ENCODE results near the gene DLGAP1.

DNA sequence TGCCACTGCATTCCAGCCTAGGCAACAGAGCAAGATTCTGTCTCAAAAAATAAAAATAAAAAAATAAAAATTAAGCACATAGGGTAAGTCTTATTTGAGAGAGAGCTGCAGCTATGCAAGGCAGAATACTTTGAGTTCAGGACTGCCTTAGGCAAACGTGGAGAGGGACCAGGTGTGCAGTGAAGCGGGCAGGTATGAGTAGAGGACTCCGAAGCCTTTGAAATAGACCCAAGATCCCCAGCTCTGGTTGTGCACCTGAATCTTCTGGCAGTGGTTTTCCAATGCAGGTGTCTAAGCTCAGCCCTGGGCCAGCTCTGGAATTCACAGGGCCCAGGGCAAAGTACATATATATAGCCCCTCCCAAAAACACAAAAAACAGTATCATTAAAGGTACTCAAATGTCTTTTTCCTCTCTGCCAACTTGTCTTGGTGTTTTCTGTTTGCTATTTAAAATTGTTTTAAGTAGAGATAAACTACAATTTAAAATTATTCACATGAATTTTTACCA lies 983.9 kb downstream of the DLGAP1 start:
- TF ChIP-seq, protein P1, sequence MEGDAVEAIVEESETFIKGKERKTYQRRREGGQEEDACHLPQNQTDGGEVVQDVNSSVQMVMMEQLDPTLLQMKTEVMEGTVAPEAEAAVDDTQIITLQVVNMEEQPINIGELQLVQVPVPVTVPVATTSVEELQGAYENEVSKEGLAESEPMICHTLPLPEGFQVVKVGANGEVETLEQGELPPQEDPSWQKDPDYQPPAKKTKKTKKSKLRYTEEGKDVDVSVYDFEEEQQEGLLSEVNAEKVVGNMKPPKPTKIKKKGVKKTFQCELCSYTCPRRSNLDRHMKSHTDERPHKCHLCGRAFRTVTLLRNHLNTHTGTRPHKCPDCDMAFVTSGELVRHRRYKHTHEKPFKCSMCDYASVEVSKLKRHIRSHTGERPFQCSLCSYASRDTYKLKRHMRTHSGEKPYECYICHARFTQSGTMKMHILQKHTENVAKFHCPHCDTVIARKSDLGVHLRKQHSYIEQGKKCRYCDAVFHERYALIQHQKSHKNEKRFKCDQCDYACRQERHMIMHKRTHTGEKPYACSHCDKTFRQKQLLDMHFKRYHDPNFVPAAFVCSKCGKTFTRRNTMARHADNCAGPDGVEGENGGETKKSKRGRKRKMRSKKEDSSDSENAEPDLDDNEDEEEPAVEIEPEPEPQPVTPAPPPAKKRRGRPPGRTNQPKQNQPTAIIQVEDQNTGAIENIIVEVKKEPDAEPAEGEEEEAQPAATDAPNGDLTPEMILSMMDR (IDR thresholded peaks at IDR 0.05; ENCODE audit: poor library complexity, severe bottlenecking), result no peak
- no peak for TF ChIP-seq POLR2AphosphoS5 (IDR thresholded peaks at IDR 0.05)
- TF ChIP-seq EZH2 (IDR thresholded peaks at IDR 0.05; ENCODE audit: borderline replicate concordance, insufficient read depth, low read length, poor library complexity, severe bottlenecking), result no peak
- no peak for TF ChIP-seq MXI1 (conservative IDR thresholded peaks at IDR 0.05; ENCODE audit: poor library complexity, severe bottlenecking)
- TF ChIP-seq SMC3 (conservative IDR thresholded peaks at IDR 0.05; ENCODE audit: poor library complexity), result no peak
- no peak for TF ChIP-seq EP300 (conservative IDR thresholded peaks at IDR 0.05; ENCODE audit: poor library complexity, severe bottlenecking)
- TF ChIP-seq, protein P2, sequence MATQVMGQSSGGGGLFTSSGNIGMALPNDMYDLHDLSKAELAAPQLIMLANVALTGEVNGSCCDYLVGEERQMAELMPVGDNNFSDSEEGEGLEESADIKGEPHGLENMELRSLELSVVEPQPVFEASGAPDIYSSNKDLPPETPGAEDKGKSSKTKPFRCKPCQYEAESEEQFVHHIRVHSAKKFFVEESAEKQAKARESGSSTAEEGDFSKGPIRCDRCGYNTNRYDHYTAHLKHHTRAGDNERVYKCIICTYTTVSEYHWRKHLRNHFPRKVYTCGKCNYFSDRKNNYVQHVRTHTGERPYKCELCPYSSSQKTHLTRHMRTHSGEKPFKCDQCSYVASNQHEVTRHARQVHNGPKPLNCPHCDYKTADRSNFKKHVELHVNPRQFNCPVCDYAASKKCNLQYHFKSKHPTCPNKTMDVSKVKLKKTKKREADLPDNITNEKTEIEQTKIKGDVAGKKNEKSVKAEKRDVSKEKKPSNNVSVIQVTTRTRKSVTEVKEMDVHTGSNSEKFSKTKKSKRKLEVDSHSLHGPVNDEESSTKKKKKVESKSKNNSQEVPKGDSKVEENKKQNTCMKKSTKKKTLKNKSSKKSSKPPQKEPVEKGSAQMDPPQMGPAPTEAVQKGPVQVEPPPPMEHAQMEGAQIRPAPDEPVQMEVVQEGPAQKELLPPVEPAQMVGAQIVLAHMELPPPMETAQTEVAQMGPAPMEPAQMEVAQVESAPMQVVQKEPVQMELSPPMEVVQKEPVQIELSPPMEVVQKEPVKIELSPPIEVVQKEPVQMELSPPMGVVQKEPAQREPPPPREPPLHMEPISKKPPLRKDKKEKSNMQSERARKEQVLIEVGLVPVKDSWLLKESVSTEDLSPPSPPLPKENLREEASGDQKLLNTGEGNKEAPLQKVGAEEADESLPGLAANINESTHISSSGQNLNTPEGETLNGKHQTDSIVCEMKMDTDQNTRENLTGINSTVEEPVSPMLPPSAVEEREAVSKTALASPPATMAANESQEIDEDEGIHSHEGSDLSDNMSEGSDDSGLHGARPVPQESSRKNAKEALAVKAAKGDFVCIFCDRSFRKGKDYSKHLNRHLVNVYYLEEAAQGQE (IDR thresholded peaks at IDR 0.05; ENCODE audit: borderline replicate concordance), result no peak

All from neural cell (in vitro differentiated cells).